Keratinocyte (primary cell): ENCODE measurements around the gene CACHD1.

Experiments used
- EZH2 ChIP-seq: IDR thresholded peaks from one replicate; pipeline ENCODE4 v1.6.1; 2012; ENCODE audit warnings: inconsistent platforms, mild to moderate bottlenecking, low read length, moderate library complexity
- TF ChIP-seq, protein P1 (sequence below), 3 experiments: IDR thresholded peaks in 1 of 3; conservative IDR thresholded peaks in 1 of 3; optimal IDR thresholded peaks in 1 of 3; 2 replicates in 2 of 3; 3 replicates in 1 of 3; pipeline versions ENCODE3 to v1.5.1; 2011; ENCODE audit warnings: low read length in 3 of 3, mild to moderate bottlenecking in 3 of 3, moderate library complexity in 2 of 3, control low read depth in 1 of 3, inconsistent platforms in 1 of 3; ENCODE audit not compliant: insufficient read depth in 2 of 3; ENCODE audit errors: extremely low read depth in 1 of 3

DNA sequence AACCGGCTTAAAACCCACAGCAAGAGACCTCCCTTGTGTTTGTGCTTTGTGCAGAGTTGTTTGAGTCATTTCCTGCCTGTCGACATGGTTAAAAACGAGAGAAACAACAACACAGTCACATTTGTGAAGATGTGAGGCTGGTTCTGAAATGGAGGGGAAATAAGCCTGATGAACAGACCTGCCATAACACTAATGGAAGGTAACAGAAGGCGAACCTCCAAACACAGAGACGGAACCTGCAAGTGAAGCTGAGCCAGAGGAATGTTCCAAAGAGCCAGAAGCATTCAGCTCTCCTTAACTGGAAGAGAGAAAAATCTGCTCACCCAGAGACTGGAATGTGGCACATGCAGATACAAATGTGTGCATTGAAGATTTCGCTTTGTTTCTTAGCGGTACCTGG lies 221.7 kb downstream of the CACHD1 start:
- TF ChIP-seq, protein P1, sequence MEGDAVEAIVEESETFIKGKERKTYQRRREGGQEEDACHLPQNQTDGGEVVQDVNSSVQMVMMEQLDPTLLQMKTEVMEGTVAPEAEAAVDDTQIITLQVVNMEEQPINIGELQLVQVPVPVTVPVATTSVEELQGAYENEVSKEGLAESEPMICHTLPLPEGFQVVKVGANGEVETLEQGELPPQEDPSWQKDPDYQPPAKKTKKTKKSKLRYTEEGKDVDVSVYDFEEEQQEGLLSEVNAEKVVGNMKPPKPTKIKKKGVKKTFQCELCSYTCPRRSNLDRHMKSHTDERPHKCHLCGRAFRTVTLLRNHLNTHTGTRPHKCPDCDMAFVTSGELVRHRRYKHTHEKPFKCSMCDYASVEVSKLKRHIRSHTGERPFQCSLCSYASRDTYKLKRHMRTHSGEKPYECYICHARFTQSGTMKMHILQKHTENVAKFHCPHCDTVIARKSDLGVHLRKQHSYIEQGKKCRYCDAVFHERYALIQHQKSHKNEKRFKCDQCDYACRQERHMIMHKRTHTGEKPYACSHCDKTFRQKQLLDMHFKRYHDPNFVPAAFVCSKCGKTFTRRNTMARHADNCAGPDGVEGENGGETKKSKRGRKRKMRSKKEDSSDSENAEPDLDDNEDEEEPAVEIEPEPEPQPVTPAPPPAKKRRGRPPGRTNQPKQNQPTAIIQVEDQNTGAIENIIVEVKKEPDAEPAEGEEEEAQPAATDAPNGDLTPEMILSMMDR (optimal IDR thresholded peaks at IDR 0.05 in 1 of 3, IDR thresholded peaks at IDR 0.05 in 1 of 3, conservative IDR thresholded peaks at IDR 0.05 in 1 of 3; ENCODE audit: extremely low read depth in 1 of 3, insufficient read depth in 2 of 3, low read length in 3 of 3) = no peak
- no peak for TF ChIP-seq EZH2
